Gastrocnemius medialis (tissue), 4 donors: Measurements from ENCODE around the gene ARID1B.

Experiments
- POLR2A ChIP-seq, 2 donors: fragments of 450-650 bp; IDR thresholded peaks; one replicate each; pipeline ENCODE4 v1.6.1; 2017; ENCODE audit warnings: antibody characterized with exemption in 2 of 2, mild to moderate bottlenecking in 2 of 2, moderate library complexity in 2 of 2
- TF ChIP-seq, protein P1 (sequence below), 5 experiments: fragments of 450-650 bp in 3 of 5; fragments of 200-600 bp in 2 of 5; sonication (generic) in 2 of 5; IDR thresholded peaks in 4 of 5; conservative IDR thresholded peaks in 1 of 5; 1 replicate in 4 of 5; 2 replicates in 1 of 5; pipeline ENCODE4 v1.5.1; 2016 to 2019; ENCODE audit warnings: antibody characterized with exemption in 5 of 5, mild to moderate bottlenecking in 3 of 5, moderate library complexity in 3 of 5

DNA sequence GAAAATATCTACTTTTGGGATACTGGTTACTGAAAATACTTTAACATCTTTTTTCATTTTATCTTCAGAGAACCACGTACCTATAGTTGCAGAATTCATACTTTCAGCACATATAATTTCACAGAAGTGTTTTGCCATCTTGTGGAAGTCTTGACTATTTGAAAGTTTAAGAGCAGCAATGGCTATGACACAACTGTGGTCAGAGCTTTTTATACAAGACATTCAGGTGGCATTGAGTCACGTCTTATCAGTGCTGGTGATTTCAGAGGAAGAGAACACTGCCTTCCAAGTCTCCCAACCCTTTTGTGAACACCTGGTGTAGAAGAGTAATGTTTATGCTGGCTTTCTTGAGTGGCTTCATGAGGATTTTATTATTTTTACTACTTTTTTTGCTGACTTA is 171.6 kb downstream of the ARID1B start:
- TF ChIP-seq, protein P1, sequence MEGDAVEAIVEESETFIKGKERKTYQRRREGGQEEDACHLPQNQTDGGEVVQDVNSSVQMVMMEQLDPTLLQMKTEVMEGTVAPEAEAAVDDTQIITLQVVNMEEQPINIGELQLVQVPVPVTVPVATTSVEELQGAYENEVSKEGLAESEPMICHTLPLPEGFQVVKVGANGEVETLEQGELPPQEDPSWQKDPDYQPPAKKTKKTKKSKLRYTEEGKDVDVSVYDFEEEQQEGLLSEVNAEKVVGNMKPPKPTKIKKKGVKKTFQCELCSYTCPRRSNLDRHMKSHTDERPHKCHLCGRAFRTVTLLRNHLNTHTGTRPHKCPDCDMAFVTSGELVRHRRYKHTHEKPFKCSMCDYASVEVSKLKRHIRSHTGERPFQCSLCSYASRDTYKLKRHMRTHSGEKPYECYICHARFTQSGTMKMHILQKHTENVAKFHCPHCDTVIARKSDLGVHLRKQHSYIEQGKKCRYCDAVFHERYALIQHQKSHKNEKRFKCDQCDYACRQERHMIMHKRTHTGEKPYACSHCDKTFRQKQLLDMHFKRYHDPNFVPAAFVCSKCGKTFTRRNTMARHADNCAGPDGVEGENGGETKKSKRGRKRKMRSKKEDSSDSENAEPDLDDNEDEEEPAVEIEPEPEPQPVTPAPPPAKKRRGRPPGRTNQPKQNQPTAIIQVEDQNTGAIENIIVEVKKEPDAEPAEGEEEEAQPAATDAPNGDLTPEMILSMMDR (IDR thresholded peaks at IDR 0.05 in 4 of 5, conservative IDR thresholded peaks at IDR 0.05 in 1 of 5), result no peak
- TF ChIP-seq POLR2A (IDR thresholded peaks at IDR 0.05), result peak in 1 of 2 donors; percentile 21
